GM12878 (cell line): ENCODE measurements around the gene ITGA11. TPM values are rescaled to one million over a fixed set of nuclear protein-coding genes. Genes with fewer than 3 reads are reported as not detected.

Experiments
- ATAC-seq: fragments of 200-7000 bp; cut with Tn5 transposase; 3 replicates; pipeline ENCODE4 v1.9.1; 2020; ENCODE audit warnings: mild to moderate bottlenecking, moderate library complexity
- BruUV-seq: library from RNA; stranded (reverse); fragments of 400-500 nt; replicated peaks from 2 replicates; lab custom pipeline; 2021; lab: Mats Ljungman, UMichigan
- CTCF ChIA-PET: fragments of 300-600 bp; sonication (Branson Sonifier 250); formaldehyde crosslinking; extraction: SDS; loops from one replicate; lab custom pipeline; 2021; ENCODE audit warnings: inconsistent platforms; lab: Yijun Ruan, JAX
- POLR2A ChIA-PET: fragments of 350-600 bp; formaldehyde crosslinking; extraction: SDS; loops from one replicate; lab custom pipeline; 2021; ENCODE audit warnings: inconsistent platforms; lab: Charles Lee
- RAD21 ChIA-PET: fragments of 300-600 bp; sonication (Branson Sonifier 250); formaldehyde crosslinking; loops from one replicate; lab custom pipeline; 2023; ENCODE audit warnings: antibody characterized with exemption; ENCODE audit not compliant: unreplicated experiment; lab: Charles Lee
- SMC1A ChIA-PET: fragments of 300-600 bp; sonication (Branson Sonifier 250); formaldehyde crosslinking; loops from one replicate; lab custom pipeline; 2023; ENCODE audit not compliant: unreplicated experiment, uncharacterized antibody; lab: Charles Lee
- DNase-seq: peaks from one replicate; pipeline ENCODE4 v3.0.0-alpha.2; 2011; ENCODE audit warnings: low read depth, low spot score
- FAIRE-seq: peaks from 3 replicates; lab custom pipeline; 2011; peaks lifted over from hg19 to GRCh38; lab: Jason Lieb, UNC
- H2AFZ ChIP-seq: 2 replicates; pipeline ENCODE4 v1.6.0; 2011; ENCODE audit warnings: low read depth, low read length, control low read depth; ENCODE audit not compliant: control insufficient read depth
- H3K27ac ChIP-seq: 2 replicates; pipeline ENCODE4 v1.5.1; 2011; ENCODE audit warnings: control low read depth; ENCODE audit not compliant: control insufficient read depth, insufficient read depth
- H3K27me3 ChIP-seq, 2 experiments: replicated peaks in 1 of 2; 2 replicates each; pipeline versions ENCODE4 v1.6.0 to v1.6.1; 2011; ENCODE audit warnings: low read length in 1 of 2; ENCODE audit not compliant: control insufficient read depth in 2 of 2, insufficient read depth in 2 of 2
- H3K36me3 ChIP-seq, 2 experiments: 2 replicates each; pipeline ENCODE4 v1.5.1; 2011; ENCODE audit warnings: low read length in 1 of 2; ENCODE audit not compliant: control insufficient read depth in 2 of 2, insufficient read depth in 2 of 2
- H3K4me1 ChIP-seq: 2 replicates; pipeline ENCODE4 v1.6.1; 2011; ENCODE audit warnings: mild to moderate bottlenecking, low read length, moderate library complexity, mixed read lengths; ENCODE audit not compliant: control insufficient read depth, insufficient read depth
- H3K4me2 ChIP-seq: 2 replicates; pipeline ENCODE4 v1.6.0; 2011; ENCODE audit warnings: control low read depth; ENCODE audit not compliant: control insufficient read depth, insufficient read depth
- H3K4me3 ChIP-seq: fragments of 200-600 bp; sonication (generic); 2 replicates; pipeline ENCODE4 v1.5.1; 2016
- H3K79me2 ChIP-seq: 2 replicates; pipeline ENCODE4 v1.6.0; 2011; ENCODE audit warnings: low read length; ENCODE audit not compliant: control insufficient read depth, insufficient read depth
- H3K9ac ChIP-seq: 2 replicates; pipeline ENCODE4 v1.8.0; 2011; ENCODE audit warnings: low read length, control low read depth, mixed read lengths; ENCODE audit not compliant: control insufficient read depth, insufficient read depth
- H3K9me3 ChIP-seq: replicated peaks from 3 replicates; pipeline ENCODE4 v1.5.1; 2011; ENCODE audit warnings: mild to moderate bottlenecking, low read length; ENCODE audit not compliant: control insufficient read depth, insufficient read depth
- H4K20me1 ChIP-seq: 2 replicates; pipeline ENCODE4 v1.6.0; 2011; ENCODE audit not compliant: control insufficient read depth, insufficient read depth
- BCL11A ChIP-seq: IDR thresholded peaks from 2 replicates; pipeline ENCODE4 v1.6.1; 2011; ENCODE audit warnings: low read depth, low read length
- CBX3 ChIP-seq: fragments of 200-600 bp; sonication (generic); IDR thresholded peaks from 2 replicates; pipeline ENCODE4 v1.6.1; 2016; ENCODE audit warnings: low read depth, borderline replicate concordance
- CREB1 ChIP-seq: IDR thresholded peaks from 2 replicates; pipeline ENCODE4 v1.6.1; 2012; ENCODE audit warnings: low read depth, mild to moderate bottlenecking, inconsistent platforms
- EED ChIP-seq: sonication (generic); IDR thresholded peaks from 2 replicates; pipeline ENCODE4 v1.6.1; 2016; ENCODE audit warnings: antibody characterized with exemption, low read depth
- ETV6 ChIP-seq, 2 experiments: fragments of 450-650 bp in 1 of 2; IDR thresholded peaks in 1 of 2; conservative IDR thresholded peaks in 1 of 2; 2 replicates each; pipeline ENCODE4 v1.6.1; 2014; ENCODE audit warnings: antibody characterized with exemption in 1 of 2, borderline replicate concordance in 1 of 2, low read depth in 1 of 2, mild to moderate bottlenecking in 1 of 2, moderate library complexity in 1 of 2
- FOS ChIP-seq: IDR thresholded peaks from 3 replicates; pipeline ENCODE4 v1.6.1; 2011; ENCODE audit warnings: borderline replicate concordance; ENCODE audit not compliant: insufficient read length; ENCODE audit errors: extremely low read depth
- IKZF2 ChIP-seq, 2 experiments: fragments of 450-650 bp; IDR thresholded peaks; 2 replicates each; pipeline ENCODE4 v1.6.1; 2017; ENCODE audit warnings: mild to moderate bottlenecking in 2 of 2, moderate library complexity in 2 of 2
- IRF4 ChIP-seq: IDR thresholded peaks from 2 replicates; pipeline ENCODE4 v1.6.1; 2011; ENCODE audit warnings: low read depth, low read length
- JUNB ChIP-seq: IDR thresholded peaks from 2 replicates; pipeline ENCODE4 v1.6.1; 2016; ENCODE audit warnings: antibody characterized with exemption, mild to moderate bottlenecking
- KLF5 ChIP-seq: fragments of 450-650 bp; IDR thresholded peaks from 2 replicates; pipeline ENCODE4 v1.6.1; 2014; ENCODE audit warnings: mild to moderate bottlenecking; ENCODE audit not compliant: partially characterized antibody
- MEF2B ChIP-seq: fragments of 450-650 bp; IDR thresholded peaks from 2 replicates; pipeline ENCODE4 v1.6.1; 2018; ENCODE audit warnings: mild to moderate bottlenecking, moderate library complexity; ENCODE audit not compliant: partially characterized antibody, poor library complexity, severe bottlenecking
- MLLT1 ChIP-seq: fragments of 450-650 bp; IDR thresholded peaks from 2 replicates; pipeline ENCODE4 v1.6.1; 2016; ENCODE audit warnings: mild to moderate bottlenecking
- MXI1 ChIP-seq: fragments of 150-350 bp; IDR thresholded peaks from 2 replicates; pipeline ENCODE4 v1.6.1; 2011; ENCODE audit warnings: low read depth, mild to moderate bottlenecking, inconsistent platforms, low read length, improper control_type of control experiment
- NFIC ChIP-seq: IDR thresholded peaks from 2 replicates; pipeline ENCODE4 v1.6.1; 2012; ENCODE audit warnings: low read depth, mild to moderate bottlenecking, inconsistent platforms, low read length, moderate library complexity
- RAD51 ChIP-seq: fragments of 450-650 bp; IDR thresholded peaks from 2 replicates; pipeline ENCODE4 v1.6.1; 2016; ENCODE audit warnings: moderate library complexity, mild to moderate bottlenecking, inconsistent platforms
- RUNX3 ChIP-seq: IDR thresholded peaks from 2 replicates; pipeline ENCODE4 v1.6.1; 2012; ENCODE audit warnings: low read length, inconsistent platforms
- SPI1 ChIP-seq: IDR thresholded peaks from 2 replicates; pipeline ENCODE4 v1.6.1; 2011; ENCODE audit warnings: low read depth, mild to moderate bottlenecking, low read length, moderate library complexity, borderline replicate concordance; ENCODE audit not compliant: insufficient read depth
- TCF12 ChIP-seq: IDR thresholded peaks from 2 replicates; pipeline ENCODE4 v1.6.1; 2011; ENCODE audit warnings: low read depth, mild to moderate bottlenecking, low read length
- TCF7 ChIP-seq: IDR thresholded peaks from 2 replicates; pipeline ENCODE4 v1.6.1; 2014; ENCODE audit warnings: antibody characterized with exemption, borderline replicate concordance
- WGBS: methylation state at CpG from one replicate; pipeline ENCODE4 v1.1.6; 2016; ENCODE audit warnings: low lambda C conversion rate; ENCODE audit not compliant: insufficient replicate concordance, insufficient coverage; ENCODE audit errors: missing lambda C conversion rate; 5-methylcytosine and 5-hydroxymethylcytosine counted together
- in situ Hi-C: fragments of 300-500 bp; cut with MboI; formaldehyde crosslinking; loops from 9 replicates; pipeline ENCODE4 v1.14.3; 2018; ENCODE audit warnings: mixed read lengths
- intact Hi-C: fragments of 100-400 bp; cut with micrococcal nuclease; formaldehyde crosslinking; loops from one replicate; pipeline ENCODE4 v1.14.2; 2022; ENCODE audit not compliant: unreplicated experiment
- polyA plus RNA-seq, 11 experiments: library from polyadenylated mRNA; depleted of rRNA in 4 of 11; unstranded in 6 of 11; stranded (reverse) in 5 of 11; fragments of >200 nt; fragmentation: Nextera tagmentation in 4 of 11; fragmentation: Illumina TruSeq in 1 of 11; extraction: Ambion mirVana in 4 of 11; extraction: Trizol in 1 of 11; gene quantifications; 1 replicate in 1 of 11; 2 replicates in 10 of 11; pipeline versions ENCODE4 v1.2.1 to v1.2.3, GENCODE V29; 2011 to 2016; ENCODE audit warnings: inconsistent platforms in 2 of 11, missing spikeins in 2 of 11, low read depth in 1 of 11
- total RNA-seq, 4 experiments: library from RNA; depleted of rRNA in 3 of 4; stranded (reverse); fragments of >200 nt in 3 of 4; fragmentation: Illumina TruSeq in 1 of 4; extraction: Trizol in 1 of 4; gene quantifications; 2 replicates each; pipeline versions ENCODE4 v1.2.1 to v1.2.3, GENCODE V29; 2013 to 2021

ITGA11 gene
- total and polyA plus RNA-seq, 10 of the 15 experiments (the other 5 are each of a cell fraction or from before 2014, with no cell fraction given), result under 0.01 to 0.36 (median 0.13) TPM; not detected in 1

GRCh38 chr15:68389936-68390817 lies 41.8 kb downstream of the ITGA11 start:
- H3K9me3 ChIP-seq, result no peaks in the 10 kb centered on the region; the same call in 2 of the 3 replicates
- ATAC-seq (peak; percentile 96), FAIRE-seq (peak; percentile 80), DNase-seq (peak; percentile 37)
- SMC1A ChIA-PET, result interaction anchor here (0.6 kb wide), 1 partner anchor 21 kb away, joined by 3 read pairs; no protein-coding TSS in a partner anchor
- no peaks in the 10 kb centered on the region; a peak in 1 of 4 replicates for H3K27me3 ChIP-seq
- no peaks in the 10 kb centered on the region for H3K79me2 ChIP-seq
- RAD21 ChIA-PET, result no interaction called here
- H3K36me3 ChIP-seq, result no peaks in the 10 kb centered on the region
- H4K20me1 ChIP-seq, result no peaks in the 10 kb centered on the region
- WGBS, result 30% methylated on average over 15 of the region's 15 CpGs
- POLR2A ChIA-PET, result no interaction called here
- CTCF ChIA-PET, result interaction anchor here (1.6 kb wide), 1 partner anchor 84 kb away, joined by 5 read pairs; no protein-coding TSS in a partner anchor
- H3K27ac ChIP-seq, result no peak overlapping the region; the same call in 1 of the 2 replicates
- BruUV-seq, result no TSS peak
- peak in 1 of 2 experiments; percentile 37; a peak in 1 of 4 replicates for TF ChIP-seq ETV6 (conservative IDR thresholded peaks at IDR 0.05 in 1 of 2, IDR thresholded peaks at IDR 0.05 in 1 of 2; ENCODE audit: borderline replicate concordance in 1 of 2, low read depth in 1 of 2)
- TF ChIP-seq IRF4, result no peak
- peak; percentile 84 for TF ChIP-seq EED
- TF ChIP-seq KLF5, result no peak
- no peak for TF ChIP-seq NFIC
- no peak for TF ChIP-seq MXI1
- no peak for TF ChIP-seq MLLT1
- TF ChIP-seq RUNX3, result peak; percentile 57
- TF ChIP-seq MEF2B, result peak; percentile 42
- TF ChIP-seq TCF12, result peak; percentile 22; the same call in 1 of the 2 replicates
- 0 out of 4 replicates have a peak, but pooled peaks of 1 of the 2 experiments have one; percentile 16 for TF ChIP-seq IKZF2 (IDR thresholded peaks at IDR 0.05)
- TF ChIP-seq JUNB, result peak; percentile 48
- TF ChIP-seq SPI1, result 0 out of 2 replicates have a peak, but pooled peaks have one; percentile 6
- TF ChIP-seq TCF7, result 0 out of 2 replicates have a peak, but pooled peaks have one; percentile 42
- no peak for TF ChIP-seq FOS
- TF ChIP-seq RAD51, result no peak
- TF ChIP-seq CREB1, result 0 out of 2 replicates have a peak, but pooled peaks have one; percentile 40
- TF ChIP-seq BCL11A, result no peak
- TF ChIP-seq CBX3, result no peak
- TF ChIP-seq, all 136 proteins: peak for 10
- H3K9ac ChIP-seq, result no peak overlapping the region
- H3K4me1 ChIP-seq, result peaks cover 7% of the 10 kb centered on the region; the same call in 1 of the 2 replicates
- no peak overlapping the region for H3K4me2 ChIP-seq
- peak overlapping the region; percentile 1 for H2AFZ ChIP-seq
- intact Hi-C loops, result loop anchor here (10.0 kb wide), 1 partner anchor 145 kb away; no protein-coding TSS in a partner anchor
- no peak overlapping the region for H3K4me3 ChIP-seq
- in situ Hi-C loops, result loop anchor here (5.0 kb wide), 1 partner anchor 138 kb away; no protein-coding TSS in a partner anchor
